HG03196 (cell line): Measurements from ENCODE around the gene GNAZ.

Experiments used
- ATAC-seq: cut with Tn5 transposase; IDR thresholded peaks from one replicate; pipeline ENCODE4 v1.9.1; 2021; ENCODE audit not compliant: unreplicated experiment

The GNAZ gene

GRCh38 chr22:23117891-23118646 lies 47.8 kb downstream of the GNAZ start:
- ATAC-seq = no peak

- ATAC-seq = no peak
Measured at GRCh38 chr22:23118647-23119493, 48.6 kb downstream of the GNAZ start.

- no peak for ATAC-seq
Measured at GRCh38 chr22:23119494-23120414, 49.4 kb downstream of the GNAZ start.

- no peak for ATAC-seq
Measured at GRCh38 chr22:23120415-23120899, 50.1 kb downstream of the GNAZ start.

- ATAC-seq = no peak
Measured at GRCh38 chr22:23121000-23121421, 50.7 kb downstream of the GNAZ start.

GRCh38 chr22:23121424-23121823 lies 51.1 kb downstream of the GNAZ start:
- ATAC-seq = no peak

- no peak for ATAC-seq
Measured at GRCh38 chr22:23122216-23122957, 52.1 kb downstream of the GNAZ start.

- no peak for ATAC-seq
Measured at GRCh38 chr22:23122992-23123803, 52.9 kb downstream of the GNAZ start.

- no peak for ATAC-seq
Measured at GRCh38 chr22:23123804-23124254, 53.5 kb downstream of the GNAZ start.

GRCh38 chr22:23124611-23125511 lies 54.5 kb downstream of the GNAZ start:
- ATAC-seq = no peak

GRCh38 chr22:23125512-23126103 lies 55.3 kb downstream of the GNAZ start:
- no peak for ATAC-seq

GRCh38 chr22:23126165-23127054 lies 56.1 kb downstream of the GNAZ start:
- no peak for ATAC-seq

GRCh38 chr22:23127055-23127756 lies 56.9 kb downstream of the GNAZ start:
- no peak for ATAC-seq

- ATAC-seq = no peak
Measured at GRCh38 chr22:23127788-23128187, 57.5 kb downstream of the GNAZ start.

GRCh38 chr22:23128269-23129108 lies 58.2 kb downstream of the GNAZ start:
- ATAC-seq = no peak
